Upper lobe of left lung (tissue), 6 donors: ENCODE measurements around the gene SLC6A3. TPM values are rescaled to one million over a fixed set of nuclear protein-coding genes. Genes with fewer than 3 reads are reported as not detected.
"Not testable (repeated sequence)": the region's sequence is repeated elsewhere in the genome, so short reads cannot be mapped to it uniquely, and the experiment has no call there.

Experiments
- ATAC-seq, 2 donors: fragments of 200-7000 bp; cut with Tn5 transposase; one replicate each; pipeline ENCODE4 v1.9.1; 2022; ENCODE audit warnings: mild to moderate bottlenecking in 2 of 2, moderate library complexity in 2 of 2; ENCODE audit not compliant: low FRiP score in 2 of 2
- DNase-seq, 2 donors: peaks; one replicate each; pipeline ENCODE4 v3.0.0-alpha.2; 2019 to 2020
- H3K27ac ChIP-seq, 4 donors: fragments of 200-600 bp; sonication (generic); one replicate each; pipeline ENCODE4 v1.5.1; 2016 to 2019
- H3K27me3 ChIP-seq, 4 donors: fragments of 200-600 bp; sonication (generic); one replicate each; pipeline ENCODE4 v1.5.1; 2017 to 2019
- H3K36me3 ChIP-seq, 4 donors: fragments of 200-600 bp; sonication (generic); one replicate each; pipeline ENCODE4 v1.5.1; 2016 to 2019
- H3K4me1 ChIP-seq, 4 donors: fragments of 200-600 bp; sonication (generic); one replicate each; pipeline ENCODE4 v1.5.1; 2018 to 2019
- H3K4me3 ChIP-seq, 4 donors: fragments of 200-600 bp; sonication (generic); one replicate each; pipeline ENCODE4 v1.5.1; 2017 to 2019; ENCODE audit warnings: mild to moderate bottlenecking in 2 of 4, moderate library complexity in 1 of 4
- H3K9me3 ChIP-seq, 4 donors: fragments of 200-600 bp; sonication (generic); one replicate each; pipeline ENCODE4 v1.5.1; 2018 to 2019
- CTCF ChIP-seq, 6 experiments: fragments of 450-650 bp in 4 of 6; fragments of 200-600 bp in 2 of 6; sonication (generic) in 2 of 6; IDR thresholded peaks; one replicate each; pipeline ENCODE4 v1.5.1; 2016 to 2019; ENCODE audit warnings: antibody characterized with exemption in 6 of 6
- EP300 ChIP-seq, 4 donors: sonication (generic); formaldehyde crosslinking; IDR thresholded peaks; one replicate each; pipeline ENCODE4 v1.5.1; 2017; ENCODE audit warnings: antibody characterized with exemption in 4 of 4, control low read depth in 2 of 4
- POLR2A ChIP-seq, 4 donors: fragments of 450-650 bp; IDR thresholded peaks; one replicate each; pipeline ENCODE4 v1.5.1; 2016 to 2017; ENCODE audit warnings: antibody characterized with exemption in 4 of 4, mild to moderate bottlenecking in 2 of 4
- POLR2AphosphoS5 ChIP-seq, 2 donors: sonication (generic); formaldehyde crosslinking; IDR thresholded peaks; one replicate each; pipeline ENCODE4 v1.5.1; 2017; ENCODE audit warnings: antibody characterized with exemption in 2 of 2
- WGBS, 2 donors: methylation state at CpG; one replicate each; pipeline ENCODE4 v1.1.5; 2017 to 2018; 5-methylcytosine and 5-hydroxymethylcytosine counted together
- total RNA-seq, 6 donors: library from RNA; depleted of rRNA in 4 of 6; stranded (reverse); fragments of >200 nt in 4 of 6; gene quantifications; one replicate each; pipeline versions ENCODE4 v1.1.0 to v1.2.1, GENCODE V29; 2016 to 2021
- donor health status: DM: no; HTN: no; CAD: no; lungs with moderate emphysema.
- donor health status: DM: no; HTN: yes; CAD: no; lungs with severe emphysema.

SLC6A3 gene
- total RNA-seq, 6 donors from 2014 or later, result 0.15 to 1.2 (median 0.36) TPM; not detected in 2

GRCh38 chr5:1463326-1464095, 18.3 kb upstream of the SLC6A3 start:
- Histone ChIP-seq H3K4me3 (no peak overlapping the region), H3K36me3 (peaks cover 27 to 76% (median 64%) of the 10 kb centered on the region in 4 donors), H3K4me1 (no peaks in the 10 kb centered on the region), H3K27ac (no peak overlapping the region), H3K9me3 (peaks cover 0 to under 1% (median 0%) of the 10 kb centered on the region in 4 donors), H3K27me3 (no peaks in the 10 kb centered on the region)
- TF ChIP-seq POLR2A (IDR thresholded peaks at IDR 0.05) (no peak), EP300 (IDR thresholded peaks at IDR 0.05) (no peak), POLR2AphosphoS5 (IDR thresholded peaks at IDR 0.05) (no peak), CTCF (IDR thresholded peaks at IDR 0.05) (no peak)
- 94 to 95% methylated on average over 31 to 46 of the region's 46 CpGs for WGBS, 2 donors
- DNase-seq (peak; percentile 19 to 79), ATAC-seq (no peak)

DNA sequence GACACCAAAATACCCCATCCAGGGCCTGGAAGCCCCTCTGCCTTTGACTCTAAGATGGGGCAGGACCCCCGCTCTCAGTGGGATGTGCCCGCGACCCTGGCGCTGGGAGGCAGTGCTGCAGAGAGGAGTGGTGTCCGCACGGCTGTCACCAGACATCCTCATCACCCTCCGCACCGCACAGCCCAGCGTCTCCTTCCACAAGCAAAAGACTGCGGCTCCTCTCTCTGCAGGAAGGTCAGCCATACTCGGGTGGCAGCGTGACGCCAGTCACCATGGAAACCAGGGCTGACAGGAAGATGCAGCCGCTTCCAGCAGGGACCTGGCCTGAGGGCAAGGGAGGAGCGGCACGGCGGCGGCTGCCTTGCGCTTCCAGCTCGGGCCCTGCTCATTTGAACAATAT, 17.1 kb upstream of the SLC6A3 start:
- no peaks in the 10 kb centered on the region for H3K27me3 ChIP-seq
- TF ChIP-seq EP300 (IDR thresholded peaks at IDR 0.05), result no peak
- TF ChIP-seq POLR2AphosphoS5 (IDR thresholded peaks at IDR 0.05), result no peak
- no peak for TF ChIP-seq POLR2A (IDR thresholded peaks at IDR 0.05)
- TF ChIP-seq CTCF (IDR thresholded peaks at IDR 0.05), result no peak
- no peak overlapping the region for H3K4me3 ChIP-seq
- peaks cover 20 to 67% (median 53%) of the 10 kb centered on the region in 4 donors for H3K36me3 ChIP-seq
- H3K9me3 ChIP-seq, result peaks cover 0 to 8% (median 5%) of the 10 kb centered on the region in 4 donors
- peak; percentile 17 to 58 for DNase-seq
- no peak for ATAC-seq
- WGBS, 2 donors, result 89 to 90% methylated on average over 6 to 20 of the region's 20 CpGs
- no peak overlapping the region for H3K27ac ChIP-seq
- H3K4me1 ChIP-seq, result no peaks in the 10 kb centered on the region

GRCh38 chr5:1461396-1461795, 16.2 kb upstream of the SLC6A3 start:
- 94 to 95% methylated on average over 10 of the region's 10 CpGs for WGBS, 2 donors
- no peak overlapping the region for H3K27ac ChIP-seq
- H3K4me3 ChIP-seq, result no peak overlapping the region
- peaks cover 20 to 58% (median 43%) of the 10 kb centered on the region in 4 donors for H3K36me3 ChIP-seq
- TF ChIP-seq EP300 (IDR thresholded peaks at IDR 0.05), result no peak
- no peak for TF ChIP-seq CTCF (IDR thresholded peaks at IDR 0.05)
- TF ChIP-seq POLR2A (IDR thresholded peaks at IDR 0.05), result no peak
- TF ChIP-seq POLR2AphosphoS5 (IDR thresholded peaks at IDR 0.05), result no peak
- H3K4me1 ChIP-seq, result no peaks in the 10 kb centered on the region
- H3K9me3 ChIP-seq, result peaks cover 0 to 17% (median 14%) of the 10 kb centered on the region in 4 donors
- ATAC-seq (no peak), DNase-seq (peak; percentile 16 to 59)
- H3K27me3 ChIP-seq, result no peaks in the 10 kb centered on the region

- peak; percentile 20 to 56 for DNase-seq
- H3K36me3 ChIP-seq, result peaks cover 11 to 46% (median 33%) of the 10 kb centered on the region in 4 donors
- no peak overlapping the region for H3K4me3 ChIP-seq
- TF ChIP-seq POLR2AphosphoS5 (IDR thresholded peaks at IDR 0.05) (no peak), CTCF (IDR thresholded peaks at IDR 0.05) (no peak), EP300 (IDR thresholded peaks at IDR 0.05) (no peak), POLR2A (IDR thresholded peaks at IDR 0.05) (no peak)
- no peaks in the 10 kb centered on the region for H3K4me1 ChIP-seq
- peaks cover 0 to 25% (median 20%) of the 10 kb centered on the region in 4 donors for H3K9me3 ChIP-seq
- H3K27ac ChIP-seq, result no peak overlapping the region
- H3K27me3 ChIP-seq, result no peaks in the 10 kb centered on the region
- 80 to 89% methylated on average over 14 to 16 of the region's 16 CpGs for WGBS, 2 donors
- no peak for ATAC-seq
Observed at GRCh38 chr5:1460054-1460682, 14.9 kb upstream of the SLC6A3 start.

DNA sequence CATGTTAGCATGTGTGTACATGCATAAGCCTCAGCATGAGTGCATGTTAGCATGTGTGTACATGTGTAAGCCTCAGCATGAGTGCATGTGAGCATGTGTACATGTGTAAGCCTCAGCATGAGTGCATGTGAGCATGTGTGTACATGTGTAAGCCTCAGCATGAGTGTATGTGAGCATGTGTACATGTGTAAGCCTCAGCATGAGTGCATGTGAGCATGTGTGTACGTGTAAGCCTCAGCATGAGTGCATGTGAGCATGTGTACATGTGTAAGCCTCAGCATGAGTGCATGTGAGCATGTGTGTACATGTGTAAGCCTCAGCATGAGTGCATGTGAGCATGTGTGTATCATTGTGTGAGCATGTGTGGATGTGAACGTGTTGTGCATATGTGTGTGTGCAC, 14.2 kb upstream of the SLC6A3 start:
- ATAC-seq, DNase-seq, H3K4me3 ChIP-seq, H3K27ac ChIP-seq, H3K27me3 ChIP-seq, H3K4me1 ChIP-seq: not testable (repeated sequence)
- Histone ChIP-seq H3K36me3 (peaks cover 11 to 42% (median 33%) of the 10 kb centered on the region in 4 donors), H3K9me3 (peaks cover 0 to 32% (median 24%) of the 10 kb centered on the region in 4 donors)
- 87 to 90% methylated on average over 2 of the region's 2 CpGs for WGBS, 2 donors

GRCh38 chr5:1456110-1456881, 11.1 kb upstream of the SLC6A3 start:
- 78 to 87% methylated on average over 13 of the region's 20 CpGs for WGBS, 2 donors
- not testable (repeated sequence) for ATAC-seq, H3K4me3 ChIP-seq, H3K4me1 ChIP-seq, H3K27me3 ChIP-seq, DNase-seq, H3K27ac ChIP-seq
- peaks cover 0 to 10% (median 2%) of the 10 kb centered on the region in 4 donors for H3K36me3 ChIP-seq
- peaks cover 9 to 50% (median 38%) of the 10 kb centered on the region in 4 donors for H3K9me3 ChIP-seq
